AG10803 (cell line): ENCODE data around the gene PRPSAP2.
"Not testable (repeated sequence)": the region's sequence is repeated elsewhere in the genome, so short reads cannot be mapped to it uniquely, and the experiment has no call there.

ENCODE experiments used
- DNase-seq: peaks from one replicate; pipeline ENCODE4 v3.0.0; 2010; ENCODE audit warnings: low read depth
- H3K4me3 ChIP-seq: 2 replicates; pipeline ENCODE4 v1.5.1; 2011; ENCODE audit warnings: mild to moderate bottlenecking, low read length, control low read depth
- TF ChIP-seq, protein P1 (sequence below): conservative IDR thresholded peaks from 2 replicates; pipeline ENCODE4 v1.5.1; 2011; ENCODE audit warnings: mild to moderate bottlenecking, low read length, control low read depth, inconsistent platforms

Gene PRPSAP2

GRCh38 chr17:18862011-18862410, 4.1 kb downstream of the PRPSAP2 start:
- no peak for DNase-seq
- TF ChIP-seq, protein P1, sequence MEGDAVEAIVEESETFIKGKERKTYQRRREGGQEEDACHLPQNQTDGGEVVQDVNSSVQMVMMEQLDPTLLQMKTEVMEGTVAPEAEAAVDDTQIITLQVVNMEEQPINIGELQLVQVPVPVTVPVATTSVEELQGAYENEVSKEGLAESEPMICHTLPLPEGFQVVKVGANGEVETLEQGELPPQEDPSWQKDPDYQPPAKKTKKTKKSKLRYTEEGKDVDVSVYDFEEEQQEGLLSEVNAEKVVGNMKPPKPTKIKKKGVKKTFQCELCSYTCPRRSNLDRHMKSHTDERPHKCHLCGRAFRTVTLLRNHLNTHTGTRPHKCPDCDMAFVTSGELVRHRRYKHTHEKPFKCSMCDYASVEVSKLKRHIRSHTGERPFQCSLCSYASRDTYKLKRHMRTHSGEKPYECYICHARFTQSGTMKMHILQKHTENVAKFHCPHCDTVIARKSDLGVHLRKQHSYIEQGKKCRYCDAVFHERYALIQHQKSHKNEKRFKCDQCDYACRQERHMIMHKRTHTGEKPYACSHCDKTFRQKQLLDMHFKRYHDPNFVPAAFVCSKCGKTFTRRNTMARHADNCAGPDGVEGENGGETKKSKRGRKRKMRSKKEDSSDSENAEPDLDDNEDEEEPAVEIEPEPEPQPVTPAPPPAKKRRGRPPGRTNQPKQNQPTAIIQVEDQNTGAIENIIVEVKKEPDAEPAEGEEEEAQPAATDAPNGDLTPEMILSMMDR = no peak
- H3K4me3 ChIP-seq = no peak overlapping the region

GRCh38 chr17:18864996-18865395, 7.1 kb downstream of the PRPSAP2 start:
- H3K4me3 ChIP-seq, DNase-seq: not testable (repeated sequence)

- no peak for DNase-seq
- TF ChIP-seq, protein P1 = no peak
- H3K4me3 ChIP-seq = no peak overlapping the region
Measured at GRCh38 chr17:18866866-18867813, 9.2 kb downstream of the PRPSAP2 start.

- TF ChIP-seq, protein P1 = no peak
- H3K4me3 ChIP-seq = no peak overlapping the region
- peak; percentile 21 for DNase-seq
Measured at GRCh38 chr17:18877104-18877645, 19.2 kb downstream of the PRPSAP2 start.

GRCh38 chr17:18888766-18889290, 30.9 kb downstream of the PRPSAP2 start:
- no peak for DNase-seq
- no peak overlapping the region for H3K4me3 ChIP-seq
- TF ChIP-seq, protein P1 = no peak

- no peak overlapping the region for H3K4me3 ChIP-seq
- TF ChIP-seq, protein P1 = no peak
Measured at GRCh38 chr17:18889658-18890057, 31.7 kb downstream of the PRPSAP2 start.

GRCh38 chr17:18891541-18891940, 33.6 kb downstream of the PRPSAP2 start:
- DNase-seq = no peak
- H3K4me3 ChIP-seq = no peak overlapping the region
- TF ChIP-seq, protein P1 = no peak

More at GRCh38 chr17:18889658-18890057, 31.7 kb downstream of the PRPSAP2 start:
- no peak for DNase-seq
